ENCODE measurements around the gene SLC6A19. TPM values are rescaled to one million over a fixed set of nuclear protein-coding genes. Genes with fewer than 3 reads are reported as not detected.

Gene SLC6A19
- total and polyA plus RNA-seq, 2 of the 4 experiments (the other 2 are of a cell fraction): not detected

DNA sequence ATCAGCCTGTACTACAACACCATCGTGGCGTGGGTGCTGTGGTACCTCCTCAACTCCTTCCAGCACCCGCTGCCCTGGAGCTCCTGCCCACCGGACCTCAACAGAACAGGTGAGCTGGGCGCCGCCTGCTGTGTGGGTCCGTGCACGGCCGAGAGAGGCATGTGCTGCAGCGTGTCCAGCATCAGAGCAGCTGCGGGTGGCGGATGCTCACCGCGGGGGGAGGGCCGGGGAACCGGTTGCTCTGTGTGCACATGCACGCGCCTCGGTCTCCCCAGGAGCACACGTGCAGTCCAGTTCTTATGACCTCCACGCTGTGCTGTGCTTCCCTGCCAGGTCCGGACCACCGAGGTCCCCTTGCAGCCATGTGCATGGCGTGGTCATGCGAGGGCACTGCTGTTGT is 31.4 kb downstream of the SLC6A19 start:
- no peak overlapping the region for H4K8ac ChIP-seq (ENCODE audit: low read depth in 2 of 2, low read length in 2 of 2)
- H2AFZ ChIP-seq (replicated peaks; ENCODE audit: low read length, poor library complexity): peak overlapping the region; percentile 32
- H3K56ac ChIP-seq (ENCODE audit: extremely low read depth, insufficient read depth, low read length): no peak overlapping the region
- no peak overlapping the region for H3K4me2 ChIP-seq (ENCODE audit: low read depth, low read length)
- DNase-seq (no peak), ATAC-seq (ENCODE audit: low read depth) (no peak)
- H4K5ac ChIP-seq (ENCODE audit: low read depth, low read length): no peak overlapping the region
- no peak overlapping the region for H4K91ac ChIP-seq (ENCODE audit: insufficient read depth, low read depth, low read length)
- H3K79me1 ChIP-seq (ENCODE audit: low read depth in 1 of 2, low read length in 2 of 2): no peaks in the 10 kb centered on the region
- H2AK9ac ChIP-seq (replicated peaks; ENCODE audit: low read depth, low read length, poor library complexity): no peak overlapping the region
- H3K23ac ChIP-seq (ENCODE audit: low read depth, low read length): no peak overlapping the region
- no peak overlapping the region for H2BK5ac ChIP-seq (ENCODE audit: low read depth, low read length, poor library complexity, severe bottlenecking)
- no peak overlapping the region for H2BK20ac ChIP-seq (ENCODE audit: low read depth, low read length)
- no peak overlapping the region for H3K4ac ChIP-seq (ENCODE audit: low read depth, low read length)
- no peak for TF ChIP-seq MAFK (IDR thresholded peaks at IDR 0.05; ENCODE audit: low read depth, low read length)
- H2BK15ac ChIP-seq (ENCODE audit: low read depth, low read length): no peak overlapping the region
- peaks cover 13% of the 10 kb centered on the region; the same call in 1 of the 2 replicates for H3K9me3 ChIP-seq (ENCODE audit: control insufficient read depth, insufficient read depth, low read length)
- dilution Hi-C loops (cut with HindIII; ENCODE audit: low sequenced_read_pairs, unreplicated experiment): no loop called here
- 91% methylated on average over 6 of the region's 25 CpGs; no CpG with 5 or more reads in 1 of the 2 experiments for WGBS, 2 experiments (ENCODE audit: extremely low coverage in 2 of 2, insufficient read length in 1 of 2)
- H4K20me1 ChIP-seq (ENCODE audit: insufficient read depth, low read length): no peaks in the 10 kb centered on the region
- H3K4me3 ChIP-seq (ENCODE audit: insufficient read depth, low read depth, low read length): no peak overlapping the region
- ChIA-PET CTCF (interaction anchor here (0.6 to 1.0 kb wide), 2 partner anchors 9 to 412 kb away, joined by 5 to 7 read pairs; no protein-coding TSS in a partner anchor), POLR2A (ENCODE audit: unreplicated experiment) (no interaction called here)
- no peak overlapping the region for H3K9ac ChIP-seq (ENCODE audit: low read depth, low read length)
- no peaks in the 10 kb centered on the region; the same call in 1 of the 2 replicates for H3K4me1 ChIP-seq (ENCODE audit: control insufficient read depth, insufficient read depth, low read length)
- H3K9me1 ChIP-seq (ENCODE audit: insufficient read depth, low read length): no peaks in the 10 kb centered on the region
- intact Hi-C loops (cut with micrococcal nuclease): no loop called here
- H3K14ac ChIP-seq (replicated peaks; ENCODE audit: low read depth, low read length): no peak overlapping the region
- no peak overlapping the region for H3K27ac ChIP-seq (ENCODE audit: insufficient read depth, low read length)
- H3K18ac ChIP-seq (ENCODE audit: low read depth, low read length): no peak overlapping the region
- in situ Hi-C loops (cut with MboI; ENCODE audit: low sequenced_read_pairs): no loop called here
- no peak overlapping the region for H2AK5ac ChIP-seq (ENCODE audit: low read depth, low read length)
- BruUV-seq (replicated peaks): no TSS peak
- no peaks in the 10 kb centered on the region for H3K36me3 ChIP-seq (ENCODE audit: control insufficient read depth, insufficient read depth, low read length)
- H2BK120ac ChIP-seq (ENCODE audit: low read depth, low read length): no peak overlapping the region
- H3K27me3 ChIP-seq (ENCODE audit: control insufficient read depth, insufficient read depth, low read length): peaks cover 2% of the 10 kb centered on the region; the same call in 1 of the 2 replicates

Measured in IMR-90 (cell line).